Neural cell (in vitro differentiated cells): ENCODE measurements around the gene NIT1. TPM values are rescaled to one million over a fixed set of nuclear protein-coding genes. Genes with fewer than 3 reads are reported as not detected.

Experiments
- H2AFZ ChIP-seq: fragments of 200-600, 300-800 bp; sonication (generic), shearing (Covaris generic); 2 replicates; pipeline ENCODE4 v1.6.0; 2014; ENCODE audit warnings: low read depth, mild to moderate bottlenecking, antibody characterized with exemption, low read length, moderate library complexity
- H3F3A ChIP-seq: fragments of 200-600 bp; shearing (Covaris generic); 2 replicates; pipeline ENCODE4 v1.6.1; 2016; ENCODE audit warnings: mild to moderate bottlenecking, moderate library complexity, mixed read lengths, antibody characterized with exemption, low read length; ENCODE audit not compliant: insufficient read depth, poor library complexity, severe bottlenecking
- H3K27ac ChIP-seq: fragments of 200-600, 300-800 bp; sonication (generic), shearing (Covaris generic); 2 replicates; pipeline ENCODE4 v1.5.1; 2014; ENCODE audit warnings: mild to moderate bottlenecking, low read length, moderate library complexity
- H3K27me3 ChIP-seq: fragments of 300-800, 200-600 bp; sonication (generic), shearing (Covaris generic); 2 replicates; pipeline ENCODE4 v1.6.0; 2014; ENCODE audit warnings: mild to moderate bottlenecking, low read depth, low read length, moderate library complexity; ENCODE audit not compliant: insufficient read depth
- H3K36me3 ChIP-seq: fragments of 300-800, 200-600 bp; sonication (generic), shearing (Covaris generic); 2 replicates; pipeline ENCODE4 v1.5.1; 2014; ENCODE audit warnings: mild to moderate bottlenecking, antibody characterized with exemption, low read length, moderate library complexity; ENCODE audit not compliant: insufficient read depth
- H3K4me2 ChIP-seq: fragments of 300-800, 200-600 bp; sonication (generic), shearing (Covaris generic); 2 replicates; pipeline ENCODE4 v1.6.0; 2014; ENCODE audit warnings: mild to moderate bottlenecking, low read length
- H3K4me3 ChIP-seq: fragments of 300-800, 200-600 bp; sonication (generic), shearing (Covaris generic); 2 replicates; pipeline ENCODE4 v1.5.1; 2014; ENCODE audit warnings: mild to moderate bottlenecking, low read length, moderate library complexity
- H3K79me2 ChIP-seq: fragments of 200-600 bp; shearing (Covaris generic); replicated peaks from 2 replicates; pipeline ENCODE4 v1.6.0; 2014; ENCODE audit warnings: mild to moderate bottlenecking, low read length, moderate library complexity; ENCODE audit not compliant: insufficient read depth
- H3K9ac ChIP-seq: fragments of 300-800, 200-600 bp; sonication (generic), shearing (Covaris generic); 2 replicates; pipeline ENCODE4 v1.6.1; 2016; ENCODE audit warnings: mild to moderate bottlenecking, low read length, mixed read lengths
- H3K9me2 ChIP-seq: fragments of 200-600 bp; shearing (Covaris generic); 2 replicates; pipeline ENCODE4 v1.6.1; 2016; ENCODE audit warnings: mild to moderate bottlenecking, low read length, mixed read lengths; ENCODE audit not compliant: insufficient read depth
- H3K9me3 ChIP-seq: fragments of 200-600, 300-800 bp; sonication (generic), shearing (Covaris generic); 2 replicates; pipeline ENCODE4 v1.6.1; 2016; ENCODE audit warnings: mild to moderate bottlenecking, mixed run types, low read length, moderate library complexity, mixed read lengths
- H4K20me1 ChIP-seq: fragments of 200-600 bp; shearing (Covaris generic); 2 replicates; pipeline ENCODE4 v1.6.1; 2016; ENCODE audit warnings: mild to moderate bottlenecking, mixed run types; ENCODE audit not compliant: insufficient read depth
- CTCF ChIP-seq: fragments of 450-650 bp; IDR thresholded peaks from 2 replicates; pipeline ENCODE4 v1.5.1; 2014; ENCODE audit warnings: antibody characterized with exemption, mild to moderate bottlenecking, moderate library complexity; ENCODE audit not compliant: poor library complexity, severe bottlenecking
- EP300 ChIP-seq: fragments of 450-650 bp; conservative IDR thresholded peaks from 2 replicates; pipeline ENCODE4 v1.6.1; 2014; ENCODE audit warnings: antibody characterized with exemption, mild to moderate bottlenecking, moderate library complexity; ENCODE audit not compliant: poor library complexity, severe bottlenecking
- EZH2 ChIP-seq: fragments of 200-600, 300-800 bp; shearing (Covaris generic), sonication (generic); IDR thresholded peaks from 2 replicates; pipeline ENCODE4 v1.6.1; 2014; ENCODE audit warnings: antibody characterized with exemption, low read length, borderline replicate concordance, mild to moderate bottlenecking; ENCODE audit not compliant: insufficient read depth, poor library complexity, severe bottlenecking
- MXI1 ChIP-seq: fragments of 450-650 bp; conservative IDR thresholded peaks from 2 replicates; pipeline ENCODE4 v1.6.1; 2014; ENCODE audit warnings: antibody characterized with exemption, mild to moderate bottlenecking; ENCODE audit not compliant: poor library complexity, severe bottlenecking
- POLR2AphosphoS5 ChIP-seq: IDR thresholded peaks from 2 replicates; pipeline ENCODE4 v1.6.1; 2012
- RAD21 ChIP-seq: fragments of 450-650 bp; conservative IDR thresholded peaks from 2 replicates; pipeline ENCODE4 v1.6.1; 2014; ENCODE audit warnings: antibody characterized with exemption, mild to moderate bottlenecking, moderate library complexity
- REST ChIP-seq: IDR thresholded peaks from 2 replicates; pipeline ENCODE4 v1.6.1; 2012; ENCODE audit warnings: borderline replicate concordance
- SMC3 ChIP-seq: fragments of 450-650 bp; conservative IDR thresholded peaks from 2 replicates; pipeline ENCODE4 v1.6.1; 2014; ENCODE audit warnings: antibody characterized with exemption, mild to moderate bottlenecking, moderate library complexity; ENCODE audit not compliant: poor library complexity
- TAF1 ChIP-seq: IDR thresholded peaks from 2 replicates; pipeline ENCODE4 v1.6.1; 2012; ENCODE audit warnings: low read depth
- polyA plus RNA-seq: library from polyadenylated mRNA; depleted of rRNA; stranded (reverse); fragments of >200 nt; gene quantifications from 2 replicates; pipeline ENCODE4 v1.2.3, GENCODE V29; 2014

The NIT1 gene
- polyA plus RNA-seq, 1 donor from 2014 or later = 66.1 TPM

GRCh38 chr1:161130266-161130665 is 12.4 kb downstream of the NIT1 start:
- H3K4me3 ChIP-seq = peak overlapping the region; percentile 73
- H3K27ac ChIP-seq = no peak overlapping the region
- TF ChIP-seq POLR2AphosphoS5 (no peak), EZH2 (no peak), REST (no peak), SMC3 (no peak), MXI1 (no peak), TAF1 (no peak), RAD21 (no peak), EP300 (no peak), CTCF (no peak)
- H3F3A ChIP-seq = no peaks in the 10 kb centered on the region
- H3K4me2 ChIP-seq = no peak overlapping the region
- H3K36me3 ChIP-seq = no peaks in the 10 kb centered on the region
- H3K79me2 ChIP-seq = peaks cover 34% of the 10 kb centered on the region
- H2AFZ ChIP-seq = no peak overlapping the region
- H3K9ac ChIP-seq = no peak overlapping the region
- no peaks in the 10 kb centered on the region for H3K9me3 ChIP-seq
- no peaks in the 10 kb centered on the region for H3K9me2 ChIP-seq
- H3K27me3 ChIP-seq = no peaks in the 10 kb centered on the region
- no peaks in the 10 kb centered on the region for H4K20me1 ChIP-seq

- Histone ChIP-seq H3K4me2 (peak overlapping the region; percentile 84), H3K36me3 (no peaks in the 10 kb centered on the region), H3F3A (no peaks in the 10 kb centered on the region), H3K27ac (peak overlapping the region; percentile 95), H2AFZ (peak overlapping the region; percentile 62), H3K9me3 (no peaks in the 10 kb centered on the region), H3K4me3 (peak overlapping the region; percentile 73), H3K79me2 (peaks cover 28% of the 10 kb centered on the region), H4K20me1 (no peaks in the 10 kb centered on the region), H3K9me2 (no peaks in the 10 kb centered on the region), H3K9ac (peak overlapping the region; percentile 81), H3K27me3 (no peaks in the 10 kb centered on the region)
- TF ChIP-seq REST = no peak
- TF ChIP-seq SMC3 = no peak
- no peak for TF ChIP-seq POLR2AphosphoS5
- TF ChIP-seq MXI1 = no peak
- TF ChIP-seq EZH2 = no peak
- TF ChIP-seq RAD21 = no peak
- no peak for TF ChIP-seq CTCF
- TF ChIP-seq EP300 = no peak
These were observed 13.9 kb downstream of the NIT1 start for GRCh38 chr1:161131523-161132409.
